Renal cortex interstitium (tissue), 11 donors: ENCODE data around the gene ACSL3. TPM values are rescaled to one million over a fixed set of nuclear protein-coding genes. Genes with fewer than 3 reads are reported as not detected.

Experiments
- DNase-seq, 11 donors: peaks; one replicate each; pipeline ENCODE4 v3.0.0-alpha.2; 2013; ENCODE audit warnings: low read depth in 9 of 11, low spot score in 4 of 11; ENCODE audit errors: extremely low read depth in 1 of 11
- polyA plus RNA-seq, 3 donors: library from polyadenylated mRNA; unstranded; fragments of 120-200 nt; gene quantifications; one replicate each; pipeline ENCODE4 v1.2.1, GENCODE V29; 2013; ENCODE audit not compliant: insufficient read length in 3 of 3

The ACSL3 gene
- polyA plus RNA-seq, 3 donors, result 64.4 to 82.1 (median 70.0) TPM

- DNase-seq, result no peak
Measured at GRCh38 chr2:222869252-222869560, 8.4 kb downstream of the ACSL3 start.

- DNase-seq, result no peak
Measured at GRCh38 chr2:222871291-222871690, 10.5 kb downstream of the ACSL3 start.

GRCh38 chr2:222872551-222872950 is 11.7 kb downstream of the ACSL3 start:
- DNase-seq, result no peak

GRCh38 chr2:222875482-222875881 is 14.6 kb downstream of the ACSL3 start:
- DNase-seq, result no peak

- DNase-seq, result no peak
Measured at GRCh38 chr2:222876947-222877346, 16.1 kb downstream of the ACSL3 start.

GRCh38 chr2:222877556-222878300 is 16.9 kb downstream of the ACSL3 start:
- DNase-seq, result no peak

GRCh38 chr2:222878301-222878876 is 17.6 kb downstream of the ACSL3 start:
- DNase-seq, result no peak

- DNase-seq, result no peak
Measured at GRCh38 chr2:222878877-222879603, 18.2 kb downstream of the ACSL3 start.

GRCh38 chr2:222879604-222879933 is 18.7 kb downstream of the ACSL3 start:
- DNase-seq, result no peak

GRCh38 chr2:222882484-222882928 is 21.7 kb downstream of the ACSL3 start:
- DNase-seq, result no peak

GRCh38 chr2:222883420-222883819 is 22.6 kb downstream of the ACSL3 start:
- DNase-seq, result no peak

- DNase-seq, result no peak
Measured at GRCh38 chr2:222884114-222884771, 23.4 kb downstream of the ACSL3 start.

GRCh38 chr2:222884805-222885424 is 24.1 kb downstream of the ACSL3 start:
- DNase-seq, result no peak

- DNase-seq, result no peak
Measured at GRCh38 chr2:222887124-222887523, 26.3 kb downstream of the ACSL3 start.

GRCh38 chr2:222888716-222889115 is 27.9 kb downstream of the ACSL3 start:
- no peak for DNase-seq

GRCh38 chr2:222891890-222892289 is 31.1 kb downstream of the ACSL3 start:
- no peak for DNase-seq

GRCh38 chr2:222892321-222892720 is 31.5 kb downstream of the ACSL3 start:
- no peak for DNase-seq

- no peak for DNase-seq
Measured at GRCh38 chr2:222892761-222893160, 31.9 kb downstream of the ACSL3 start.

- DNase-seq, result no peak
Measured at GRCh38 chr2:222893716-222894115, 32.9 kb downstream of the ACSL3 start.

- DNase-seq, result no peak
Measured at GRCh38 chr2:222895144-222895543, 34.3 kb downstream of the ACSL3 start.
